Endothelial cell (in vitro differentiated cells): ENCODE data around the gene ARHGEF2. TPM values are rescaled to one million over a fixed set of nuclear protein-coding genes. Genes with fewer than 3 reads are reported as not detected.

Source experiments
- DNase-seq: peaks from one replicate; pipeline ENCODE4 v3.0.0; 2021; ENCODE audit warnings: low spot score
- H3K27ac Mint-ChIP-seq: one replicate; pipeline ENCODE4 v1.8.0; 2021; ENCODE audit warnings: mixed read lengths, inconsistent platforms; ENCODE audit not compliant: unreplicated experiment
- H3K27me3 Mint-ChIP-seq: one replicate; pipeline ENCODE4 v1.8.0; 2021; ENCODE audit warnings: mild to moderate bottlenecking, moderate library complexity, mixed read lengths, inconsistent platforms; ENCODE audit not compliant: unreplicated experiment
- H3K36me3 Mint-ChIP-seq: one replicate; pipeline ENCODE4 v1.8.0; 2021; ENCODE audit warnings: mild to moderate bottlenecking, low read depth, mixed read lengths, inconsistent platforms; ENCODE audit not compliant: unreplicated experiment
- H3K4me1 Mint-ChIP-seq: one replicate; pipeline ENCODE4 v1.8.0; 2021; ENCODE audit warnings: mild to moderate bottlenecking, mixed read lengths, inconsistent platforms; ENCODE audit not compliant: unreplicated experiment
- H3K4me3 Mint-ChIP-seq: one replicate; pipeline ENCODE4 v1.8.0; 2021; ENCODE audit warnings: mild to moderate bottlenecking, mixed read lengths, inconsistent platforms; ENCODE audit not compliant: unreplicated experiment
- H3K9me3 Mint-ChIP-seq: one replicate; pipeline ENCODE4 v1.8.0; 2021; ENCODE audit warnings: mixed read lengths, inconsistent platforms; ENCODE audit not compliant: unreplicated experiment
- total RNA-seq: library from RNA; stranded (reverse); fragmentation: NEBNext Ultra II Directional; extraction: Animal tissue kit (Norgen Biotek cat#: 25700); gene quantifications from one replicate; pipeline ENCODE4 v1.2.1, GENCODE V29; 2021; ENCODE audit not compliant: unreplicated experiment
- TF ChIP-seq, protein P1 (sequence below): fragments of 200-600 bp; sonication (generic); IDR thresholded peaks from one replicate; pipeline ENCODE4 v1.5.0; 2021; ENCODE audit warnings: antibody characterized with exemption; ENCODE audit not compliant: unreplicated experiment

Gene ARHGEF2
- total RNA-seq, 1 donor from 2014 or later: 244 TPM

GRCh38 chr1:155940993-155941844 lies 37.1 kb downstream of the ARHGEF2 start, which contains the start of gene RXFP4:
Gene RXFP4 (plus strand): TSS chr1:155941638. CDS start chr1:155941710, 72 bp downstream.
- peak; percentile 38 for DNase-seq
- peaks cover 22% of the 10 kb centered on the region for H3K27me3 Mint-ChIP-seq
- TF ChIP-seq, protein P1, sequence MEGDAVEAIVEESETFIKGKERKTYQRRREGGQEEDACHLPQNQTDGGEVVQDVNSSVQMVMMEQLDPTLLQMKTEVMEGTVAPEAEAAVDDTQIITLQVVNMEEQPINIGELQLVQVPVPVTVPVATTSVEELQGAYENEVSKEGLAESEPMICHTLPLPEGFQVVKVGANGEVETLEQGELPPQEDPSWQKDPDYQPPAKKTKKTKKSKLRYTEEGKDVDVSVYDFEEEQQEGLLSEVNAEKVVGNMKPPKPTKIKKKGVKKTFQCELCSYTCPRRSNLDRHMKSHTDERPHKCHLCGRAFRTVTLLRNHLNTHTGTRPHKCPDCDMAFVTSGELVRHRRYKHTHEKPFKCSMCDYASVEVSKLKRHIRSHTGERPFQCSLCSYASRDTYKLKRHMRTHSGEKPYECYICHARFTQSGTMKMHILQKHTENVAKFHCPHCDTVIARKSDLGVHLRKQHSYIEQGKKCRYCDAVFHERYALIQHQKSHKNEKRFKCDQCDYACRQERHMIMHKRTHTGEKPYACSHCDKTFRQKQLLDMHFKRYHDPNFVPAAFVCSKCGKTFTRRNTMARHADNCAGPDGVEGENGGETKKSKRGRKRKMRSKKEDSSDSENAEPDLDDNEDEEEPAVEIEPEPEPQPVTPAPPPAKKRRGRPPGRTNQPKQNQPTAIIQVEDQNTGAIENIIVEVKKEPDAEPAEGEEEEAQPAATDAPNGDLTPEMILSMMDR: no peak
- peak within 1 kb of the TSS; percentile 76 for H3K4me3 Mint-ChIP-seq
- H3K36me3 Mint-ChIP-seq: peaks cover 3% of the 10 kb centered on the region
- peaks cover 55% of the 10 kb centered on the region for H3K4me1 Mint-ChIP-seq
- H3K9me3 Mint-ChIP-seq: no peaks in the 10 kb centered on the region
- H3K27ac Mint-ChIP-seq: peak within 1 kb of the TSS; percentile 97

GRCh38 chr1:155940482-155940992 lies 37.8 kb downstream of the ARHGEF2 start:
- H3K9me3 Mint-ChIP-seq: no peaks in the 10 kb centered on the region
- TF ChIP-seq, protein P1: no peak
- H3K27ac Mint-ChIP-seq: peak overlapping the region; percentile 97
- peak; percentile 48 for DNase-seq
- peak overlapping the region; percentile 76 for H3K4me3 Mint-ChIP-seq
- H3K36me3 Mint-ChIP-seq: no peaks in the 10 kb centered on the region
- H3K4me1 Mint-ChIP-seq: peaks cover 52% of the 10 kb centered on the region
- peaks cover 22% of the 10 kb centered on the region for H3K27me3 Mint-ChIP-seq

DNA sequence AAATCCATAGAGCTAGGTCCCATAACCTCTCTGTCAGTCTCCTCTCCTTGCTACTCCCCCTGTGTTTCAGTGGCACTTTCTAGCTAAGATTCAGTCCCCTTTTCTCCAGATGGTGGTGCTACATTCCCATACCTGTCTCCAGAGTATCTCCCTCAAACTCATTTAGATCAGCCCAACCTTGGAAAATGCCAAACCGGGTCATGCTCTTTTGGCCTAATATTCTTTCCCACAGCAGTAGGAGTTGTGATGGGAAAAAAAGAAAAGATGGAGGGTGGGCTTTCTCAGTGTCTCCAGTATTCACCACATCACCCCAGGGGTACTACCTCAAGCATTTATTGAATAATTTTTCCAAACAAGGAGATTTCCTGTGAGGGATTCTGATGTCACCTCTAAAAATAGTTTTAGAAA lies 40.1 kb downstream of the ARHGEF2 start:
- peak overlapping the region; percentile 60 for H3K4me3 Mint-ChIP-seq
- no peaks in the 10 kb centered on the region for H3K36me3 Mint-ChIP-seq
- H3K27me3 Mint-ChIP-seq: peaks cover 14% of the 10 kb centered on the region
- H3K27ac Mint-ChIP-seq: peak overlapping the region; percentile 24
- peak; percentile 50 for DNase-seq
- H3K9me3 Mint-ChIP-seq: no peaks in the 10 kb centered on the region
- H3K4me1 Mint-ChIP-seq: peaks cover 43% of the 10 kb centered on the region
- TF ChIP-seq, protein P1: peak; percentile 13

GRCh38 chr1:155934936-155935590 lies 43.3 kb downstream of the ARHGEF2 start:
- TF ChIP-seq, protein P1: no peak
- H3K27me3 Mint-ChIP-seq: no peaks in the 10 kb centered on the region
- no peak overlapping the region for H3K4me3 Mint-ChIP-seq
- no peak overlapping the region for H3K27ac Mint-ChIP-seq
- peaks cover 33% of the 10 kb centered on the region for H3K4me1 Mint-ChIP-seq
- no peak for DNase-seq
- H3K36me3 Mint-ChIP-seq: peaks cover 11% of the 10 kb centered on the region
- no peaks in the 10 kb centered on the region for H3K9me3 Mint-ChIP-seq
